GM12892 (cell line): ENCODE results near the gene BRINP3.

ENCODE experiments used
- DNase-seq: peaks from one replicate; pipeline ENCODE4 v3.0.0; 2011; ENCODE audit not compliant: insufficient read length
- FAIRE-seq: peaks from 2 replicates; lab custom pipeline; 2011; peaks lifted over from hg19 to GRCh38; lab: Jason Lieb, UNC
- POLR2A ChIP-seq: IDR thresholded peaks from 2 replicates; pipeline ENCODE4 v1.6.1; 2011; ENCODE audit warnings: low read depth, low read length, control low read depth
- POLR2AphosphoS5 ChIP-seq: IDR thresholded peaks from 2 replicates; pipeline ENCODE4 v1.6.1; 2011; ENCODE audit warnings: low read depth, low read length, control low read depth
- TAF1 ChIP-seq: IDR thresholded peaks from 2 replicates; pipeline ENCODE4 v1.6.1; 2011; ENCODE audit warnings: low read depth, mild to moderate bottlenecking, control low read depth, low read length, borderline replicate concordance

The BRINP3 gene

DNA sequence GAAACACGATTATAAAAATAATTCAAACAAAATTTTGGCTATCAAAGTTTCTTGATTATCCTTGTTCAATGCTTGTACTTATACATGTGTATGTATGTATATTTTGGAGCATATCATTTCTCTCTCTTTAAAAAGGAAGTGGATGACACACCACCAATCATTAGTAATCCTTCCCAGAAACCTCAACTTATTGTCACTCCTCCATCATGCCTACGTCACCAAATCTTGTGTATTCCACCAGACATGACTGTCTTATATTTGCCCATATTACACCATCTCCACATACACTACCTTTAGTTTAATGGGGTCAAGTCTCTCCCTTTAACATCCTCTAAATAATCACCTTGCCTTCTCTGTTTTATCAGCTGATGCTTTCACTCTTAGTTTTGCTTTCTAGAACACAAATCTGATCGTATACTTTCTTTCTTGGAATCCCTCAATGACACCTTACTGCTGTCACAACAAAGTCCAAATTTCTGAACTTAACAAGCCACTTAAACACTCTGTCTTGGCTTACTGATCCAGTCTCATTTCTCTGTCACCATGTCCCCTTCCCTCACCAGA, 124.0 kb downstream of the BRINP3 start:
- no peak for DNase-seq
- FAIRE-seq, result no peak
- TF ChIP-seq TAF1 (no peak), POLR2AphosphoS5 (no peak), POLR2A (no peak)

DNA sequence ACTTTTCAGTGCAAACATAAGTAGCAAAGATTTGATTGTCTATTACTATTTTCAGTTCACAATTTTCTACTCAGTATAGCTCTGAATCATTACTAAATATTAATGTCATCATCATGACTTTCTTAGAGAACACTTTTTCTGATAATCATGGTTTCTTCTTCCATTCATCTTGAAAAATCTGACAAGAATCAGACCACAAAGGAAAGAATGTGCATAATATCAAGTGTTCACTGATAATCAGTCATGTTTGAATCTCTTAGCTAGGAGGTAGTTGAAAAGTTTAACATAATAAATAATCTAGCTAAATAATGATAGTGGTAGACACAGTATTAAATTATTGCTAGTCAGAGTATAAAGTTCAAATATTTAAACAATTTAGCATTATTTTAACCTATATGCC, 133.2 kb downstream of the BRINP3 start:
- no peak for TF ChIP-seq TAF1
- no peak for TF ChIP-seq POLR2A
- TF ChIP-seq POLR2AphosphoS5, result no peak
- FAIRE-seq, result no peak
- DNase-seq, result no peak

DNA sequence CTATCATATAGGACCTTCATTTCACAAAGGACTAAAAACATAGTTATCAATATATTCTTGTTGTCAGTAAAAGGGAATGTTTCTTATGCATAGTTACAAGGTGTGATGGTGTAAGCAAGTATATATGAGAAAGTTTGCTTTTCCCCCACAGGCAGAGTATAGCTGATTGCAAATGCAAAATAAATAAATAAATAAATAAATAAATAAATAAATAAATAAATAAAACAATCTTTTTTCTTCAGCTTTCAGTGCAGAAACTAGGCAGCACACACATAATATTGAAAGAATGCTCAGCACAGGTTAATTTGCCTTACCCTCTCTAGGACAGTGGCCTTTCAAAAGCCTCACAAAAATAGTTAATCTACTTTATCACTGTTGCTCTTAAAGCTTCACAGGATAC, 138.8 kb downstream of the BRINP3 start:
- FAIRE-seq (no peak), DNase-seq (no peak)
- TF ChIP-seq POLR2AphosphoS5 (no peak), POLR2A (no peak), TAF1 (no peak)

DNA sequence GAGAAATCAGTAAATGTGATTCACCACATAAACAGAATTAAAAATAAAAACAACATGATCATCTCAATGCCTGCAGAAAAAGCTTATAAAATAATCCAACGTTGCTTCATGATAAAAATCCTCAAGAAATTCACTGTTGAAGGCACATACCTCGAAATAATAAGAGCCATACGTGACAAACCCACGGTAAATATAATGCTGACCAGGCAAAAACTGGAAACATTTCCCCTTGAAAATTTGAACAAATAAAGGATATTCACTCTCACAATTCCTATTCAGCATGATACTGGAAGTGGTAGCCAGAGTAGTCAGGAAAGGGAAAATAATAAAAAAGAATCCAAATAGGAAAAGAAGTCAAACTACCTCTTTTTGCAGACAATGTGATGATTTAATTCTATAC, 148.8 kb downstream of the BRINP3 start:
- FAIRE-seq (no peak), DNase-seq (no peak)
- TF ChIP-seq POLR2AphosphoS5 (no peak), POLR2A (no peak), TAF1 (no peak)

DNA sequence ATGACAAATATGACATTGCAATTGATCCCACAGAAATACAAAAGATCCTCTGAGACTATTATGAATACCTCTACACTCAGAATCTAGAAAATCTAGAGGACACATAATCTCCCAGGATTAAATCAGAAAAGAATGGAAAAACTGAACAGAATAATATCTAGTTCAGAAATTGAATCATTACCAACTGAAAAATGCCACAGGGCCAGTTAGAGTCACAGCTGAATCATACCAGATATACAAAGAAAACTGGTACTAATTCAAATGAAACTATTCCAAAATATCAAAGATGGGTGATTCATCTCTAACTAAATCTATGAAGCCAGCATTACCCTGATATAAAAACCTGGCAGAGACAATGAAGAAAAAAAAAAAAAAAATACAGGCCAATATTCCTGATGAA, 149.3 kb downstream of the BRINP3 start:
- FAIRE-seq (no peak), DNase-seq (no peak)
- TF ChIP-seq POLR2AphosphoS5 (no peak), POLR2A (no peak), TAF1 (no peak)

DNA sequence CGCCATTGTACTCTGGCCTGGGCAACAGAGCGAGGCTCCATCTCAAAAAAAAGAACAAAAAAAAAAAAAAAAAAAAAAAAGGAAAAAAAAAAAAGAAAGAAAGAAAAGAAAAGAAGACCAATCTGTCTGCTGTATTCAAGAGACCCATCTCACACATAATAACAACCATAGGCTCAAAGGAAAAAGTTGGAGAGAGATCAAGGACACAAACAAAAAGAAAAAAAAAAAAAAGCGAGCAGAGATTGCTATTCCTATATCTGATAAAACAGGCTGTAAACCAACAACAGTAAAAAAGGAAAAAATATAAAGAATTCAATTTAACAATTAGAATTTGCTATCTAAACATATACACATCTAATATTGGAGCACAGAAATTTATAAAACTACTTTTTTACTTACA, 150.4 kb downstream of the BRINP3 start:
- DNase-seq (no peak), FAIRE-seq (no peak)
- TF ChIP-seq POLR2A (no peak), TAF1 (no peak), POLR2AphosphoS5 (no peak)

DNA sequence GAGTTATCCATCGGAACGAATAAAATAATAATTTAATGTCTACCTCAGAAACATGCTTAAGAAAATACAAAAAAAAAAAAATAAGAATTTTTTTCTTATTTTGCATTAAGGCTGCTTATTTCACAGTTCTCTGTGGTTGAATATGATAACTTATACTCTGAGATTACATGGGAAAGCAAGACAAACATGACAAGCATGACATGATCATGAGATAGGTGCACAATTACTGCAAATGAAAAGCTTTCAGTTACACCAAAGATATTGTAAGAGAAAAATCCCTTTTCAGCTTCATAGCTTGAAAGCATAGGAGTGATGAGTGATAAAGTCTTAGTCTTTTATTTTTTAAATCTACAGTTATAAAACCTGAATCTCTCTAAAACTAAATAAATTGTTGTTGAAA, 154.1 kb downstream of the BRINP3 start:
- TF ChIP-seq TAF1 (no peak), POLR2AphosphoS5 (no peak), POLR2A (no peak)
- DNase-seq, result no peak
- FAIRE-seq, result no peak

DNA sequence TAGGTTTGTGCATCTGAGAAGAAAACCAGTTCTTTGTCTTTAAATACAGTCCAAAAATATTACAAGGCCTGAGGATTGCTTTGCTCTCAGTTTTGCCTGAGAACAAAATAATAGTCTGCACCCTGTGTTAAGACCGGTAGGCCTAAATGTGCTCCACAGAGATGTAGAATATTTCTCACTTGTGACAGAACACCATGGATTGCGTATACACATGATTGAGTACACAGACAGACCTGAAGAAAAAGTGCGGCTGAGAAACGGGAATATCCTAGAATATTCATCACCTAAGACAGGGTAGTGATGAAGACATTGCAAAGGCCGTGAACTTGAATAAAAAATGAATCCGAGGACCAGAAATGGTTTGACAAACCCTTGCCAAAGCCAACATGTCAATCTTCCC, 155.4 kb downstream of the BRINP3 start:
- DNase-seq (no peak), FAIRE-seq (no peak)
- TF ChIP-seq POLR2AphosphoS5, result no peak
- TF ChIP-seq TAF1, result no peak
- TF ChIP-seq POLR2A, result no peak

DNA sequence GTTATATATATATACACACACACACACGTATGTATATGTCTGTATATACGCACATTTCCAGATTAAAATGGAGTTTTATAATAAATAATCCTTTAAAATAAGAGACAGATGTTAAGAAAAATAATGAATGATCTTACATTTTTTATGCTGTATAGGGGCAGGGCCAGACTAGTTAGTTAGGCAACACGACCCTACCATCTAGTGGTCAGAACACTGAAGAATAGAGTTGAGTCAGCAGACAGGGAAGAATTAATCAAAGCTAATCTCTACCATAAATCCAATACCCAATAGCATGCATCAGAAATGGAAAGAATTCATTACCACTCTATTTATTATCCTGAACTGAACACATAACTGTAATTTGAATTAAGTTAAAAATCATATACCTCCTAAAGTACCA, 156.7 kb downstream of the BRINP3 start:
- no peak for FAIRE-seq
- TF ChIP-seq TAF1 (no peak), POLR2AphosphoS5 (no peak), POLR2A (no peak)
- no peak for DNase-seq

DNA sequence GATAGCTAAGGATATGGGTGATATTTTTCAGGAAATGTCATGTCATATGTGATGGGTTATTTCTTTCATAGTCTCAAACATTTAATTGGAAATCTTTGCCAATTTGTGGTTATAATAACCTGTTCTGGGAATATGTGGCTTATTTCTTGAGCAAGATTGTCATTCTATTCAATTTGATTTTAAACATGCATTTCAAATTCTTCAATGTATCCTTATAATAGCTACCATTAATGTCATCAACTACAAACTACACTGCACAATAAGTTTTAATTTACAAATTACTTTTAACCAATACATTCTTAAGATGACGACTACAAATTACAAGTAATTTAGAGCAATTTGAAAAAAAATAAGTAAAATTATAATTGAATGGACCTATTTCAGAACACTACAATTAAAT, 164.9 kb downstream of the BRINP3 start:
- no peak for DNase-seq
- TF ChIP-seq TAF1 (no peak), POLR2AphosphoS5 (no peak)
- FAIRE-seq, result no peak

DNA sequence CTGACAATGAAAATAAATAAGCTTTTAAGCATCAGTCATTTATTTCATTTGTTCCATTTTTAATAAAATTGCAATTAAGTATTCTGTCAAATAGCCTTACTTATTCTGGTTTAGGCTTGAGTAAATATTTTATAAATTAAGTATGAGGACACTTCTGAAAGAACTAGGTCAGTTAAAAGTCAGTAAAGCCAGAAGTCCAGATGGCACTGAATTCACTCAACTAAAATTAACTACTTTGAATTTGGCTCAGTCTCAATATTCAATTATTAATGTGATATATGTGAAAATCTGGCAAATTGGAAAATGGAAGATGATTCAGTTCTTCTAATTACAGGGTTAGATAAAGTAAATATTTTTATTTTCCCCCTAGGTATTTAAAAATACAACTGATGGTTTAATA, 174.2 kb downstream of the BRINP3 start:
- FAIRE-seq (no peak), DNase-seq (no peak)
- no peak for TF ChIP-seq POLR2A
- no peak for TF ChIP-seq POLR2AphosphoS5
- TF ChIP-seq TAF1, result no peak

DNA sequence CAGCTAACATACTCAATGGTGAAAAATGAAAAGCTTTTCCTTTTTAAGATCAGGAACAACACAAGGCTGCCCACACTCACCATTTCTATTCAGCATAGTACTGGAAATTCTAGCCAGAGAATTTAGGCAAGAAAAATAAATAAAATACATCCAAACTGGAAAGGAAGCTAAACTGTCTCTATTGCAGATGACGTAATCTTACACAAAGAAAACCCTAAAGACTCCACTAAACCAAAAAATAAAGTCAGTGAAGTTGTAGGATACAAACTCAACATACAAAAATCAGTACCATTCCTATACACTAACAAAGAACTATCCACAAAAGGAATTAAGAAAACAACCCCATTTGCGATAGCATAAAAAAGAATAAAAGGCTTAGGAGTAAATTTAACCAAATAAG, 181.2 kb downstream of the BRINP3 start:
- no peak for FAIRE-seq
- TF ChIP-seq TAF1 (no peak), POLR2A (no peak), POLR2AphosphoS5 (no peak)
- DNase-seq, result no peak

DNA sequence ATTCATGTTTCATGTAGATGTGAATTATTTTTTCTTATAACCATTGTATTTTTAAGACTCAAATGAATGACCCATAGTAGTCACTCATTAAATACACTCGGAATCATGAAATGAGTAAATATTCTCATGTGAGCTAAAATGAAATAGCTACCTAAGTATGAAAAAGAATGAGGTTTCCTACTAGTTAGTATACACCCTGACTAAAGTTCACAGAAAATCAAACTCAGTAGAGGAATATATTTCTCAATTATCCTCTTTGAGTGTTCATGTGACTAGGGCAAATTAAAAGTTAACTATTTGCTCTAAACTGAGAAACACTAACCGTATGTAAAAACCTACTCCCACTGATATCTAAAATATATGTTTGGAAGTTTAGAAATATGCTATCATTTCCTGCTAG, 187.8 kb downstream of the BRINP3 start:
- no peak for TF ChIP-seq POLR2AphosphoS5
- no peak for TF ChIP-seq TAF1
- no peak for TF ChIP-seq POLR2A
- DNase-seq, result no peak
- no peak for FAIRE-seq
